ENCODE measurements around the gene ARHGEF10L.

DNA sequence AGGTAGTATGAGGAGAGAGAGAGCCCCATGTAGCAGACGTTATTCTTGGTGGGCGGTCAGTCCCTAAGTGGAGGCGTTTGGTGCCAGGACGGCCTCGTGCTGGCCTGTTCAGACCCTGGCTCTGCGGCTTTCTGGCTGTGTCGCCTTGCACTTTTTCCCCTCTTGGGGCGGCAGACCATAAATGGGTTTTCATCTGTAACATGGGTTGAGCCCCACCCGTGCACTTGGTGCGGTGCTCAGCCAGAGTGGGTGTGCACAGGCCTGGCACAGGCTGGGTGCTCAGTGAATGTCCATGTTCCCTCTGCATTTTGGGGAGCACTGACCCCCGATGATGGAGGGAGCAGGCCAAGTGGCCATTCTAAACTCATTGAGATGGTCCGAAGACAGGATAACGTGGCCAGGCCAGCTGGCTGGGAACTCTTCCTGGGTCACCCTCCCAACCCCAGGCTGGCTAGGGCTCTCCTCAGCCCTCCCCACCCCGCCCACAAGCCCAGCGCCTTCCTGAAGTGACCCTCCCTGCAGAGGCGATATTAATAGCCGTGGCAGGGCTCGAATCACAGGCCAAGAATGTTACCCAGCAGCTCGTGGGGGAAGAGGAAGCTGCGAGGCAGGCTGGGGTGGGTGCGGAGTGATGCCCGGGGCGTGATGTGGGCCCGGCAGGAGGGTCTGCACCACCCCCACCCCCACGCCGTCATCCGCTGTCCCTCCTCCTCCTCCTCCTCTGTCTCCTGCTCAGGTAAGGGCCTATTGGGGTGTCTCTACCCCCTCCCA, 78.5 kb downstream of the ARHGEF10L start:
- TF ChIP-seq, protein P1, sequence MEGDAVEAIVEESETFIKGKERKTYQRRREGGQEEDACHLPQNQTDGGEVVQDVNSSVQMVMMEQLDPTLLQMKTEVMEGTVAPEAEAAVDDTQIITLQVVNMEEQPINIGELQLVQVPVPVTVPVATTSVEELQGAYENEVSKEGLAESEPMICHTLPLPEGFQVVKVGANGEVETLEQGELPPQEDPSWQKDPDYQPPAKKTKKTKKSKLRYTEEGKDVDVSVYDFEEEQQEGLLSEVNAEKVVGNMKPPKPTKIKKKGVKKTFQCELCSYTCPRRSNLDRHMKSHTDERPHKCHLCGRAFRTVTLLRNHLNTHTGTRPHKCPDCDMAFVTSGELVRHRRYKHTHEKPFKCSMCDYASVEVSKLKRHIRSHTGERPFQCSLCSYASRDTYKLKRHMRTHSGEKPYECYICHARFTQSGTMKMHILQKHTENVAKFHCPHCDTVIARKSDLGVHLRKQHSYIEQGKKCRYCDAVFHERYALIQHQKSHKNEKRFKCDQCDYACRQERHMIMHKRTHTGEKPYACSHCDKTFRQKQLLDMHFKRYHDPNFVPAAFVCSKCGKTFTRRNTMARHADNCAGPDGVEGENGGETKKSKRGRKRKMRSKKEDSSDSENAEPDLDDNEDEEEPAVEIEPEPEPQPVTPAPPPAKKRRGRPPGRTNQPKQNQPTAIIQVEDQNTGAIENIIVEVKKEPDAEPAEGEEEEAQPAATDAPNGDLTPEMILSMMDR (IDR thresholded peaks at IDR 0.05) = no peak
- peak in 2 of 4 donors; percentile 38 to 53 for TF ChIP-seq POLR2A (IDR thresholded peaks at IDR 0.05)
